K562 treated with DMSO at 1 percent for 24 hours (cell line): Measurements from ENCODE around the gene PTPRB. TPM values are rescaled to one million over a fixed set of nuclear protein-coding genes. Genes with fewer than 3 reads are reported as not detected.

Source experiments
- total RNA-seq: library from RNA; unstranded; fragments of 300-600 nt; gene quantifications from 2 replicates; pipeline ENCODE4 v1.2.3, GENCODE V29; 2022; ENCODE audit warnings: low read depth; ENCODE audit not compliant: insufficient read depth

PTPRB gene
- 1.2 and 2.5 TPM in 2 replicates for total RNA-seq

GRCh38 chr12:70637303-70638085, at the start of gene PTPRB:
TSS of gene PTPRB (minus strand) at chr12:70637429. CDS start at chr12:70637395, 34 bp downstream.

